ENCODE measurements around the gene JARID2. TPM values are rescaled to one million over a fixed set of nuclear protein-coding genes. Genes with fewer than 3 reads are reported as not detected.

Gene JARID2
- total RNA-seq, 1 donor from 2014 or later: 8.4 TPM

GRCh38 chr6:15356179-15356578 lies 110.3 kb downstream of the JARID2 start:
- no peak for DNase-seq (ENCODE audit: missing footprints)
- intact Hi-C loops (cut with DNase I): no loop called here
- ATAC-seq: no peak

DNA sequence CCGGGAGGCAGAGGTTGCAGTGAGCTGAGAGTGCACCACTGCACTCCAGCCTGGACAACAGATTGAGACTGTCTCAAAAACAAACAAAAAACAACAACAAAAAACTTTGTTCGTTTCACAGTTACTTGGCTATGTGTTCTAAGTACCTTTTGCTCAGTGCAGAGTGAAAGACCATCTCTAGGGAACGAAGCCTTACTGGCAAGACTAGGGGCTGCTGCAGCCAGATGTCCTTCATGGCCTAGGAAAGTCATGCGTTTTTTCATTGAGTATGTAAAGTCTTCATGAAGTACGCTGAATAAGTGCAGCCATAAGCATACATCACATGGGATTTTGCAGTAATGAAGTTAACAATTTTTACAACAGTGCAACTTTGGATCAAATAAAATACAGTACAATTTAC lies 111.1 kb downstream of the JARID2 start:
- DNase-seq (ENCODE audit: missing footprints): no peak
- intact Hi-C loops (cut with DNase I): no loop called here

DNA sequence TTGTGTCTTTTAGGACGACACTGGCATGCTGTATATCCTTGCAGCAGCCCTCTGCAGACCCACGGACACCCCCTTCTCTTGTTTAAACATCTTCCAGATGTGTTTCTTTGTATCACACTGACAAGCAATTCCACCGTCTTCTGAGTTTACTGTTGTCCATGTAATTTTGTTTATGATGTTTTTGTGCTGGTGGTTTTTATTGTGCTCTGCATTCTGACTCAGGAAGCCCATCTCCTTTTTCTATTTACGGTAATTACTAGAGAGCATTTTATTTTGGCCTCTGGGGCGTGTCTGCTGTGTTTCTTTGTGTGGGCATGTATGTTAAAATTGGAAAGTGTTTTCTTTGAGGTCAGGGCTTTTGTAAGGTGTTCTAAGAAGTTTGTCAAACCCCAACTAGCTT lies 111.9 kb downstream of the JARID2 start:
- no peak for DNase-seq (ENCODE audit: missing footprints)
- no peak for ATAC-seq
- intact Hi-C loops (cut with DNase I): no loop called here

More for the DNA sequence above, 111.1 kb downstream of the JARID2 start:
- ATAC-seq: no peak

DNA sequence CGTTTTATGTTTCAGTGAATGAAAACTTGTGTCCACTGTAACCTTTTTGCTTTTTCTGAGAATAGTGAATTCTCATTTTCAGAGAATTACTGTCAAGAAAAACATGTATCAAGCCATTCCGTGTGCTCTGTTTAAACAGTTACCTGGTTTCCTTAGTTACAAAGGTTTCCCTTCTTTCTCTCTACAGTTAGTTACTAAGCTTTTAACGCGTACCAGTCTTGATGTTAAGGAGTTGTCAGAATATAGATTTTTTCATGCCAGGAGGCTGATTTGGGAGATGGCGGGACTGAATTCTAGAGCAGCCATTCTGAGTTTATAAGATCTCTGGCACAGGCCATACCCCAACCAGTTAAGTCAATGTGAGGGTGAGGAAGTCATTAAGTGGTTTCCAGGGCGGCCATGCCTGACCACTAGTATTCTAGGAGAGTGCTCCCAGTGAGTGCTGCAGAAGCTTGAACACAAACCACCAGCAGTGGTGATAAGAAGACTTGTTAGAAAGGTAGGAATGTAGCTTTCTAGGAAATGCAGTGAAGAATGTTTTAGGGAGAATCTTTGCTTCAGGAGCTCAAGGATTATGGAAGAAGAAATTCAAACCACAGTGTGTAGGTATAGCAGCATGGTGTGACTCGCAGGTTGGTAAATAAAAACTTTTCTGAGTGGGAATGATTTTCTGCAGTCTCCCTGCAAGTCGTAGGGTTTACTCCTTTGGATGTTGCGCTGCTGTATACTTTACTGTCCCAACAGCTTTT lies 112.9 kb downstream of the JARID2 start:
- DNase-seq (ENCODE audit: missing footprints) (no peak), ATAC-seq (peak; percentile 49)
- intact Hi-C loops (cut with DNase I): no loop called here

GRCh38 chr6:15359335-15359862 lies 113.5 kb downstream of the JARID2 start:
- ATAC-seq (peak; percentile 70), DNase-seq (ENCODE audit: missing footprints) (no peak)
- intact Hi-C loops (cut with DNase I): no loop called here

DNA sequence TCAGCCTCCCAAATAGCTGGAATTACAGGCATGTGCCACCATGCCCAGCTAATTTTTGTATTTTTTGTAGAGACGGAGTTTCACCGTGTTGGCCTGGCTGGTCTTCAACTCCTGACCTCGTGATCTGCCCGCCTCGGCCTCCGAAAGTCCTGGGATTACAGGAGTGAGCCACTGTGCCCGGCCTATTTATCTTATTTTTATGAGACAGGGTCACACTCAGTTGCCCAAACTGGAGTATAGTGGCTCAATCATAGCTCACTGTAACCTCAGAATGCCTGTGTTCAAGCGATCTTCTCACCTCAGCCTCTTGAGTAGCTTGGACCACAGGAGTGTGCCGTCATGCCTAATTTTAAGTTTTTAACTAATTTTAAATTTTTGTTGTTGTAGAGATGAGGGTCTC lies 114.4 kb downstream of the JARID2 start:
- ATAC-seq (no peak), DNase-seq (ENCODE audit: missing footprints) (no peak)
- intact Hi-C loops (cut with DNase I): loop anchor here (10.0 kb wide), 1 partner anchor 115 kb away; the partner anchor contains the start of gene JARID2

GRCh38 chr6:15361197-15361596 lies 115.3 kb downstream of the JARID2 start:
- ATAC-seq (no peak), DNase-seq (ENCODE audit: missing footprints) (no peak)
- intact Hi-C loops (cut with DNase I): loop anchor here (10.0 kb wide), 1 partner anchor 116 kb away; the partner anchor contains the start of gene JARID2

DNA sequence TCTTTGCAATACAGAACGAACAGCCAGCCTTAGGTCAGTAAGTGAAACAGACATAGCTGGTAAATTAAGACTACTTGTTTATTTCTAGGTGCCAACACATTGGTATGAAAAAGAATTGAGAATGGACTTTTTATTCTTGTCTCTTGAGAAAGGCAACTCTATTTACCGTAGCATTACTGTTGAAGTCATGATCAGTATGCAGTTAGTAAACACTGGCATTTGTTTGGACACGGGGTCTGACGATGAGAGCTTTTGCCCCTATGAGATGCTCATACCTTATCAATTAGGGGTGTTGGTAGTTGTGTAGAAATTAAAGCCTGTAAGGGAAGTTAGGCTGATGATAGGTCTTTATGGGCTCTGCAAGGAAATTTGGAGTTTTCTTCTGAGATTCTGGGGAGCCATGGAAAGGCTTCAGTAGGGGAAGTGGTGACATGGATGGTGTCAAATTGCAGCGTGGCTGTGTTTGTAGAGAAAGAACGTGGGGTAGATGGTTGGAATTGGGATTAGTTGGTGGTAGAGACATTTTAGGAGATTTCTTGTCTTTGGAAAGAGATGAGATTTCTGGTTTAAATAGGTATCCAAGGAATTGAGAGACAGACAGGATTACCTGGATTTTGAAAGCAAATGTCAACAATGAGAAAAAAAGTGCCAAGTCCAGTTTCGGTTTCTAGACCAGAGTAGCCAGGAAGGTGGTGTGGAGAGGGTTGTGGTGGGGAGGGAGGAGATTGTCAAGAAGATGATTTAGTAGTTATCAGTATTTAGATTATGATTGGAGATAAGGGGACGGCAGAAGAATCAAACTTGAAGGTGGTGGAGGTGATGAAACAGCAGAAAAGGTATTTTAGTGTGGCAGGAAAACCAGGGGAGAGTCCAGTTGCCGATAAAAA lies 116.6 kb downstream of the JARID2 start:
- intact Hi-C loops (cut with DNase I): loop anchor here (10.0 kb wide), 1 partner anchor 118 kb away; the partner anchor contains the start of gene JARID2
- ATAC-seq: no peak
- no peak for DNase-seq (ENCODE audit: missing footprints)

DNA sequence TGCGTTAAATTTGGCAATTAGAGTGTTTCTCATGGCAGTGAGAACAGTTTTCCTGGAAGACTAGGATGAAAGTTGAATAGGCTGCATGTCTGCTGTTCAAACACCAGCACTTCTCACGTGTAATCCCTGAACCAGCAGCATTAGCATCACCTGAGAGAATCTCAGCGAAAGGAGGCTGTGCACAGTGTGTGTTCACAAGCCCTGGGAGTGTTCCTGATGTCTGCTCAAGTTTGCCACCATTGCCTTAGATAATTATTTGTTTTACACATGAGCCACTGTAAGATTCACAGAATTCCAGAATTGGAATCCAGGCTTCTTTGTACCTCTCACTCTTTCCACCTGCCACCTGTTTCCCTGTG lies 117.3 kb downstream of the JARID2 start:
- DNase-seq (ENCODE audit: missing footprints) (no peak), ATAC-seq (no peak)
- intact Hi-C loops (cut with DNase I): loop anchor here (10.0 kb wide), 1 partner anchor 118 kb away; the partner anchor contains the start of gene JARID2

GRCh38 chr6:15363523-15364400 lies 117.9 kb downstream of the JARID2 start:
- no peak for DNase-seq (ENCODE audit: missing footprints)
- intact Hi-C loops (cut with DNase I): loop anchor here (10.0 kb wide), 1 partner anchor 119 kb away; the partner anchor contains the start of gene JARID2
- no peak for ATAC-seq

- no peak for DNase-seq (ENCODE audit: missing footprints)
- ATAC-seq: no peak
- intact Hi-C loops (cut with DNase I): loop anchor here (10.0 kb wide), 1 partner anchor 120 kb away; the partner anchor contains the start of gene JARID2
Measured at GRCh38 chr6:15364401-15365037, 118.7 kb downstream of the JARID2 start.

DNA sequence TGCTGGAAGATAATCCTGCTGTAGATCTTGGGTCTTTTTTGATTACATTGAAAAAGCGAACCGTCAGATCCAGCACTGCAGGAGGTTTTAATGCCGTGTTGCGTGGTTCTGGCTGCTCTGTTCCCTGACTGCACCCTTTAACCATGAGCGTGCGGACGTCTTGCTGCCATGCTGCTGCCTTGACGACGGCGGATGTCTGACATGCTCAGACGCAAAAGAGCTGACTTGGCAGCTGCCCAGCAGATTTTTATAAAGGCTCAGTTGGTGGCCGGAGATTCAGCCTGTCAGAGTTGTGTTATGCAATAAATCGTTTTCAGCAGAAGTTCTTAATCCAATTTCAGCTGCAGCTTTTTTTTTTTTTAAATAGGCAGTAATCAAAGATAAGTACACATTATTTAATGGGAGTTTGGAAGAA lies 119.4 kb downstream of the JARID2 start:
- DNase-seq (ENCODE audit: missing footprints): peak; percentile 91
- peak; percentile 86 for ATAC-seq
- intact Hi-C loops (cut with DNase I): loop anchor here (10.0 kb wide), 1 partner anchor 120 kb away; the partner anchor contains the start of gene JARID2

- DNase-seq (ENCODE audit: missing footprints): no peak
- intact Hi-C loops (cut with DNase I): loop anchor here (10.0 kb wide), 1 partner anchor 121 kb away; the partner anchor contains the start of gene JARID2
- no peak for ATAC-seq
Measured at GRCh38 chr6:15366003-15366535, 120.2 kb downstream of the JARID2 start.

- ATAC-seq (no peak), DNase-seq (ENCODE audit: missing footprints) (no peak)
- intact Hi-C loops (cut with DNase I): loop anchor here (10.0 kb wide), 1 partner anchor 122 kb away; the partner anchor contains the start of gene JARID2
Measured at GRCh38 chr6:15366879-15367278, 121.0 kb downstream of the JARID2 start.

DNA sequence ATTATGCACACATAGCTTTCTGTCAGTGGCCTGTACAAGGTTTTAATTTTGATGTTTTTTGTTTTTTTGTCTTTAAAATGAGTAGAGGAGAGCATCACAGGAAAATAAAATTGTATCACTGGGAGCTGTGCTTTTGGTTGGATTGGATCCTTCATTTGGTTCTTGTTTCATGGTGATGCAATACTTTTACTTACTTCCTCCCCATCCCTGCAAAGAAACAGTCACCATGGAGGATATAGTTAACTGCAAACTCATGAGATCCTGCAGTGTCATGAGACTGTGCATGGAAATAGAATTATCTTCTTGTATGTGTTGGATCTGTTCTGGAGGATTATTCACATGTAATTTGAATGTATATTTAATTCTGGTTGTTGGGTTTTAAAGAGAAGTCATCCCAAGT lies 122.3 kb downstream of the JARID2 start:
- intact Hi-C loops (cut with DNase I): loop anchor here (10.0 kb wide), 1 partner anchor 123 kb away; the partner anchor contains the start of gene JARID2
- DNase-seq (ENCODE audit: missing footprints) (no peak), ATAC-seq (no peak)

- no peak for ATAC-seq
- DNase-seq (ENCODE audit: missing footprints): no peak
- intact Hi-C loops (cut with DNase I): loop anchor here (10.0 kb wide), 1 partner anchor 124 kb away; the partner anchor contains the start of gene JARID2
Measured at GRCh38 chr6:15368873-15369272, 123.0 kb downstream of the JARID2 start.

GRCh38 chr6:15369838-15370237 lies 124.0 kb downstream of the JARID2 start:
- no peak for ATAC-seq
- DNase-seq (ENCODE audit: missing footprints): no peak
- intact Hi-C loops (cut with DNase I): loop anchor here (10.0 kb wide), 1 partner anchor 125 kb away; the partner anchor contains the start of gene JARID2
